ENCODE data around the gene KRTAP9-4.
"Not testable (repeated sequence)": the region's sequence is repeated elsewhere in the genome, so short reads cannot be mapped to it uniquely, and the experiment has no call there.

Gene KRTAP9-4

GRCh38 chr17:41231731-41232130 is 17.8 kb upstream of the KRTAP9-4 start:
- H3K79me2 ChIP-seq (ENCODE audit: control insufficient read depth, low read length), result no peaks in the 10 kb centered on the region

GRCh38 chr17:41232399-41233105 is 16.9 kb upstream of the KRTAP9-4 start, which contains the start of gene KRTAP9-3:
Gene KRTAP9-3 (plus strand): TSS chr17:41232449. CDS start chr17:41232502, 53 bp downstream.
- H3K4me2 ChIP-seq (ENCODE audit: low read length); H3K27ac ChIP-seq (ENCODE audit: low read depth, low read length); H3K27me3 ChIP-seq (ENCODE audit: control insufficient read depth, low read length); H3K9me2 ChIP-seq (replicated peaks; ENCODE audit: control insufficient read depth, low read length); H4K20me1 ChIP-seq (ENCODE audit: control insufficient read depth, insufficient read depth, low read depth, low read length); H3F3A ChIP-seq (ENCODE audit: control insufficient read depth, insufficient read depth); H3K9me3 ChIP-seq (ENCODE audit: control insufficient read depth, insufficient read depth, low read length); H3K4me3 ChIP-seq (ENCODE audit: low read length); H3K4me1 ChIP-seq (ENCODE audit: control insufficient read depth, low read length); H3K79me2 ChIP-seq (ENCODE audit: control insufficient read depth, low read length); H3K36me3 ChIP-seq (ENCODE audit: control insufficient read depth, low read length): not testable (repeated sequence)

More at GRCh38 chr17:41231731-41232130, 17.8 kb upstream of the KRTAP9-4 start:
- H3K4me3 ChIP-seq (ENCODE audit: low read length), result no peak overlapping the region
- peaks cover 5% of the 10 kb centered on the region for H3K27me3 ChIP-seq (ENCODE audit: control insufficient read depth, low read length)
- no peak overlapping the region for H3K4me2 ChIP-seq (ENCODE audit: low read length)
- no peak for TF ChIP-seq EZH2phosphoT487 (IDR thresholded peaks at IDR 0.05; ENCODE audit: borderline replicate concordance, low read length)
- no peak for TF ChIP-seq CTCF (IDR thresholded peaks at IDR 0.05; ENCODE audit: low read depth, low read length, poor library complexity, severe bottlenecking)
- no peaks in the 10 kb centered on the region for H3K36me3 ChIP-seq (ENCODE audit: control insufficient read depth, low read length)
- no peaks in the 10 kb centered on the region for H3F3A ChIP-seq (ENCODE audit: control insufficient read depth, insufficient read depth)
- no peaks in the 10 kb centered on the region for H3K9me2 ChIP-seq (replicated peaks; ENCODE audit: control insufficient read depth, low read length)
- no peaks in the 10 kb centered on the region for H3K4me1 ChIP-seq (ENCODE audit: control insufficient read depth, low read length)
- no peak overlapping the region for H3K27ac ChIP-seq (ENCODE audit: low read depth, low read length)
- H3K9me3 ChIP-seq (ENCODE audit: control insufficient read depth, insufficient read depth, low read length), result no peaks in the 10 kb centered on the region
- no peaks in the 10 kb centered on the region for H4K20me1 ChIP-seq (ENCODE audit: control insufficient read depth, insufficient read depth, low read depth, low read length)

- H3K4me3 ChIP-seq (ENCODE audit: low read length); H3K9me3 ChIP-seq (ENCODE audit: control insufficient read depth, insufficient read depth, low read length); H3K4me1 ChIP-seq (ENCODE audit: control insufficient read depth, low read length); H3K36me3 ChIP-seq (ENCODE audit: control insufficient read depth, low read length); H3F3A ChIP-seq (ENCODE audit: control insufficient read depth, insufficient read depth); H3K9me2 ChIP-seq (replicated peaks; ENCODE audit: control insufficient read depth, low read length); H3K4me2 ChIP-seq (ENCODE audit: low read length); H4K20me1 ChIP-seq (ENCODE audit: control insufficient read depth, insufficient read depth, low read depth, low read length); H3K27ac ChIP-seq (ENCODE audit: low read depth, low read length); H3K79me2 ChIP-seq (ENCODE audit: control insufficient read depth, low read length); H3K27me3 ChIP-seq (ENCODE audit: control insufficient read depth, low read length): not testable (repeated sequence)
These were observed 12.4 kb upstream of the KRTAP9-4 start for GRCh38 chr17:41237116-41237515.

- not testable (repeated sequence) for H3K4me3 ChIP-seq (ENCODE audit: low read length); H3K27ac ChIP-seq (ENCODE audit: low read depth, low read length); H3F3A ChIP-seq (ENCODE audit: control insufficient read depth, insufficient read depth); H4K20me1 ChIP-seq (ENCODE audit: control insufficient read depth, insufficient read depth, low read depth, low read length); H3K9me2 ChIP-seq (replicated peaks; ENCODE audit: control insufficient read depth, low read length); H3K79me2 ChIP-seq (ENCODE audit: control insufficient read depth, low read length); H3K27me3 ChIP-seq (ENCODE audit: control insufficient read depth, low read length); H3K4me1 ChIP-seq (ENCODE audit: control insufficient read depth, low read length); H3K4me2 ChIP-seq (ENCODE audit: low read length); H3K36me3 ChIP-seq (ENCODE audit: control insufficient read depth, low read length); H3K9me3 ChIP-seq (ENCODE audit: control insufficient read depth, insufficient read depth, low read length)
These were observed 11.5 kb upstream of the KRTAP9-4 start, which contains the start of gene KRTAP9-8 for GRCh38 chr17:41237949-41238437. Gene KRTAP9-8 (plus strand): TSS chr17:41237999. CDS start chr17:41238052, 53 bp downstream.

GRCh38 chr17:41246995-41247787 is 2.3 kb upstream of the KRTAP9-4 start:
- not testable (repeated sequence) for H3K4me2 ChIP-seq (ENCODE audit: low read length); H4K20me1 ChIP-seq (ENCODE audit: control insufficient read depth, insufficient read depth, low read depth, low read length); H3K27ac ChIP-seq (ENCODE audit: low read depth, low read length); H3K9me2 ChIP-seq (replicated peaks; ENCODE audit: control insufficient read depth, low read length); H3K27me3 ChIP-seq (ENCODE audit: control insufficient read depth, low read length); H3K4me1 ChIP-seq (ENCODE audit: control insufficient read depth, low read length); H3K4me3 ChIP-seq (ENCODE audit: low read length); H3K79me2 ChIP-seq (ENCODE audit: control insufficient read depth, low read length); H3K36me3 ChIP-seq (ENCODE audit: control insufficient read depth, low read length); H3K9me3 ChIP-seq (ENCODE audit: control insufficient read depth, insufficient read depth, low read length); H3F3A ChIP-seq (ENCODE audit: control insufficient read depth, insufficient read depth)
